SK-N-SH (cell line): ENCODE data around the gene PARVA. TPM values are rescaled to one million over a fixed set of nuclear protein-coding genes. Genes with fewer than 3 reads are reported as not detected.

ENCODE experiments used
- CTCF ChIA-PET: fragments of 300-600, 350-600 bp; formaldehyde crosslinking; extraction: SDS; loops from one replicate; lab custom pipeline; 2021; lab: Yijun Ruan, JAX
- POLR2A ChIA-PET: fragments of 350-600 bp; sonication (Branson Sonifier 250); formaldehyde crosslinking; extraction: SDS; loops from one replicate; lab custom pipeline; 2020; ENCODE audit warnings: antibody characterized with exemption, inconsistent platforms; lab: Yijun Ruan, JAX
- DNase-seq: peaks from one replicate; pipeline ENCODE4 v3.0.0; 2012
- H2AFZ ChIP-seq: fragments of 200-600 bp; sonication (generic); 2 replicates; pipeline ENCODE4 v1.8.1; 2016; ENCODE audit warnings: antibody characterized with exemption, mild to moderate bottlenecking, low read depth
- H3F3A ChIP-seq: fragments of 200-600 bp; sonication (generic); replicated peaks from 2 replicates; pipeline ENCODE3; 2016; ENCODE audit warnings: antibody characterized with exemption, mild to moderate bottlenecking; ENCODE audit not compliant: insufficient read depth
- H3K27ac ChIP-seq, 2 experiments: fragments of 200-500 bp in 1 of 2; fragments of 200-600 bp in 1 of 2; sonication (Bioruptor generic) in 1 of 2; sonication (generic), shearing (Covaris generic) in 1 of 2; 2 replicates each; pipeline versions ENCODE4 v1.5.1 to v1.6.1; 2014 to 2016; ENCODE audit warnings: low read depth in 2 of 2, inconsistent platforms in 1 of 2, low read length in 1 of 2, mild to moderate bottlenecking in 1 of 2, mixed read lengths in 1 of 2
- H3K27me3 ChIP-seq: fragments of 200-600 bp; sonication (generic), shearing (Covaris generic); 2 replicates; pipeline ENCODE4 v1.6.1; 2016; ENCODE audit warnings: mixed run types; ENCODE audit not compliant: insufficient read depth
- H3K36me3 ChIP-seq, 2 experiments: fragments of 200-500 bp in 1 of 2; fragments of 200-600 bp in 1 of 2; sonication (Bioruptor generic) in 1 of 2; sonication (generic) in 1 of 2; replicated peaks in 1 of 2; 2 replicates each; pipeline versions ENCODE3 to v1.5.1; 2014 to 2016; ENCODE audit warnings: low read length in 1 of 2, mild to moderate bottlenecking in 1 of 2; ENCODE audit not compliant: insufficient read depth in 2 of 2, control insufficient read depth in 1 of 2
- H3K4me1 ChIP-seq, 2 experiments: fragments of 200-500 bp in 1 of 2; fragments of 200-600 bp in 1 of 2; sonication (Bioruptor generic) in 1 of 2; sonication (generic), shearing (Covaris generic) in 1 of 2; 2 replicates each; pipeline versions ENCODE4 v1.5.1 to v1.6.1; 2014 to 2016; ENCODE audit warnings: low read depth in 1 of 2, low read length in 1 of 2, mixed run types in 1 of 2; ENCODE audit not compliant: insufficient read depth in 2 of 2, control insufficient read depth in 1 of 2
- H3K4me2 ChIP-seq: fragments of 200-600 bp; sonication (generic), shearing (Covaris generic); 2 replicates; pipeline ENCODE4 v1.6.1; 2017; ENCODE audit warnings: mixed run types
- H3K4me3 ChIP-seq, 2 experiments: fragments of 200-500 bp in 1 of 2; fragments of 200-600 bp in 1 of 2; sonication (Bioruptor generic) in 1 of 2; sonication (generic), shearing (Covaris generic) in 1 of 2; 2 replicates each; pipeline versions ENCODE4 v1.5.1 to v1.8.1; 2014 to 2016; ENCODE audit warnings: low read depth in 2 of 2, inconsistent platforms in 1 of 2, low read length in 1 of 2, mild to moderate bottlenecking in 1 of 2, mixed read lengths in 1 of 2, moderate library complexity in 1 of 2
- H3K79me2 ChIP-seq: fragments of 200-600 bp; sonication (generic); 2 replicates; pipeline ENCODE4 v1.8.1; 2017; ENCODE audit warnings: mild to moderate bottlenecking; ENCODE audit not compliant: insufficient read depth
- H3K9ac ChIP-seq: fragments of 200-600 bp; sonication (generic); 2 replicates; pipeline ENCODE4 v1.6.1; 2017; ENCODE audit warnings: mixed run types
- H3K9me2 ChIP-seq: fragments of 200-600 bp; sonication (generic); 2 replicates; pipeline ENCODE4 v1.6.1; 2017; ENCODE audit warnings: mixed run types
- H3K9me3 ChIP-seq: fragments of 200-600 bp; sonication (generic); 2 replicates; pipeline ENCODE4 v1.6.1; 2017; ENCODE audit warnings: mixed run types, mild to moderate bottlenecking, moderate library complexity
- H4K20me1 ChIP-seq: fragments of 200-600 bp; sonication (generic); 2 replicates; pipeline ENCODE4 v1.6.1; 2017; ENCODE audit warnings: mild to moderate bottlenecking, mixed run types; ENCODE audit not compliant: insufficient read depth
- CTCF ChIP-seq: fragments of 200-600 bp; sonication (generic); IDR thresholded peaks from 2 replicates; pipeline ENCODE4 v1.6.1; 2017; ENCODE audit warnings: antibody characterized with exemption, mild to moderate bottlenecking, moderate library complexity
- ELF1 ChIP-seq: IDR thresholded peaks from 2 replicates; pipeline ENCODE4 v1.4.0; 2012
- FOXM1 ChIP-seq: IDR thresholded peaks from 2 replicates; pipeline ENCODE4 v1.4.0; 2012; ENCODE audit warnings: low read depth, mild to moderate bottlenecking
- GABPA ChIP-seq: IDR thresholded peaks from 2 replicates; pipeline ENCODE4 v1.4.0; 2012; ENCODE audit warnings: low read depth, mild to moderate bottlenecking
- GATA2 ChIP-seq: sonication (generic); formaldehyde crosslinking; IDR thresholded peaks from 2 replicates; pipeline ENCODE4 v1.5.0; 2020; ENCODE audit warnings: mild to moderate bottlenecking, missing genetic modification reagents
- MXI1 ChIP-seq: IDR thresholded peaks from 2 replicates; pipeline ENCODE4 v1.6.1; 2012; ENCODE audit warnings: mild to moderate bottlenecking, low read depth, low read length, improper control_type of control experiment
- NFIC ChIP-seq: IDR thresholded peaks from 2 replicates; pipeline ENCODE4 v1.4.0; 2012; ENCODE audit warnings: borderline replicate concordance
- NRF1 ChIP-seq: IDR thresholded peaks from 2 replicates; pipeline ENCODE4 v1.6.1; 2012; ENCODE audit warnings: low read depth, mild to moderate bottlenecking, low read length
- PBX3 ChIP-seq: IDR thresholded peaks from 2 replicates; pipeline ENCODE4; 2012
- POLR2AphosphoS5 ChIP-seq: IDR thresholded peaks from 2 replicates; pipeline ENCODE4 v1.6.1; 2012; ENCODE audit warnings: low read depth, low read length
- RAD21 ChIP-seq: IDR thresholded peaks from 2 replicates; pipeline ENCODE4 v1.6.1; 2012; ENCODE audit warnings: mild to moderate bottlenecking, low read length
- RFX5 ChIP-seq: IDR thresholded peaks from 2 replicates; pipeline ENCODE4 v1.6.1; 2012; ENCODE audit warnings: mild to moderate bottlenecking, improper control_type of control experiment, low read length
- SIN3A ChIP-seq: IDR thresholded peaks from 2 replicates; pipeline ENCODE4 v1.6.1; 2012; ENCODE audit warnings: low read depth, mild to moderate bottlenecking, low read length, moderate library complexity, borderline replicate concordance
- SMC3 ChIP-seq: IDR thresholded peaks from 2 replicates; pipeline ENCODE4 v1.6.1; 2012; ENCODE audit warnings: low read depth, low read length, improper control_type of control experiment
- TAF1 ChIP-seq: IDR thresholded peaks from 2 replicates; pipeline ENCODE4 v1.6.1; 2012; ENCODE audit warnings: low read depth, mild to moderate bottlenecking, low read length, moderate library complexity, borderline replicate concordance
- USF2 ChIP-seq: fragments of 150-350 bp; IDR thresholded peaks from 2 replicates; pipeline ENCODE4 v1.6.1; 2017; ENCODE audit warnings: antibody characterized with exemption, low read length, low read depth, borderline replicate concordance
- WGBS: methylation state at CpG from one replicate; pipeline ENCODE4 v1.1.6; 2017; ENCODE audit warnings: low lambda C conversion rate; 5-methylcytosine and 5-hydroxymethylcytosine counted together
- polyA plus RNA-seq, 3 experiments: library from polyadenylated mRNA; depleted of rRNA; stranded (reverse); fragments of >200 nt; gene quantifications; 2 replicates each; pipeline ENCODE4 v1.2.3, GENCODE V29; 2012
- TF ChIP-seq, protein P1 (sequence below): IDR thresholded peaks from 2 replicates; pipeline ENCODE4 v1.4.0; 2012; ENCODE audit warnings: low read depth, borderline replicate concordance
- TF ChIP-seq, protein P2 (sequence below): IDR thresholded peaks from 2 replicates; pipeline ENCODE4 v1.4.0; 2012; ENCODE audit warnings: low read depth

The PARVA gene
- polyA plus RNA-seq, 1 of the 3 experiments (the other 2 are of a cell fraction): 27.6 TPM

DNA sequence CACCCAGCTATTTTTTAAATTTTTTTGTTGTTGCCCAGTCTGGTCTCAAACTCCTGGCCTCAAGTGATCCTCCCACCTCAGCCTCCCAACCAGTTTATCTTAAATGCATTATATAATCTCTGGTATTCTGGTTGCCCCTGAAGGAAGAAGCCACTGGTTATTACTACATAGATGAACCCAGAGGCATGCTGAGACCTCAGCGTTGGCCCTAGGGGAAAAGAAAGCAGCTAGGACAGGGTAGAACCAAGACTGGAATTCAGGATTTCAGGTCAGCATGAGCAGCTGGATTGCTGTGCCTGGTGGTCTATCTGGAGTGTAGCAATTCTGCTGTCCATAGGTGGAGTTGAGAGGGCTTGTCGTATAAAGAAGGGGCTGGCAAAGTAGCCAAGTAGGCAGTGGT is 67.2 kb downstream of the PARVA start:
- 81% methylated on average over 2 of the region's 2 CpGs for WGBS

DNA sequence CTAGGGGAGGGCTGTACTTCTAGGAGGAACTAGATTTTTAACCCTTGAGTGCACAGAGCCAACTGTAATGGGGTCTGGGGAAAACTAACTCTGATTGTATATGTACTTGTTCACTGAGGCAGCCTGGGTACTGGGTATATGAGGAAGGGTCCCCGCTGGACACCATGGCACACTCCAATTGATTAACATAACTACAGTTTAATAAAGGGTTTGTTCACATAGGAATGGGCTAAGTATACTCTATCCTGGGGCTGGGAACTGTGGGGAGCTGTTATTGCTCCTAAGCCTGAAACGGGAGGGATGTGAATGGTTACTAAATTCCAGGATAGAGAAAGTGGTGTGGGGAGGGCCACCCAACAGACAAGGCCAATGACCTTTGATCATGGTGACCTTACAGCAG is 67.6 kb downstream of the PARVA start:
- WGBS: 86% methylated on average over 2 of the region's 2 CpGs
- Histone ChIP-seq H2AFZ (no peak overlapping the region), H3K9me2 (no peaks in the 10 kb centered on the region), H3K79me2 (peaks cover 61% of the 10 kb centered on the region), H3F3A (peaks cover 11% of the 10 kb centered on the region), H3K27ac (no peak overlapping the region), H3K36me3 (peaks cover 0 to 2% of the 10 kb centered on the region in 2 experiments), H3K9me3 (no peaks in the 10 kb centered on the region), H4K20me1 (peaks cover 19% of the 10 kb centered on the region; the same call in 1 of the 2 replicates), H3K27me3 (no peaks in the 10 kb centered on the region), H3K9ac (no peak overlapping the region), H3K4me2 (no peak overlapping the region), H3K4me1 (peaks cover 0 to 15% of the 10 kb centered on the region in 2 experiments; a peak in 3 of 4 replicates), H3K4me3 (no peak overlapping the region)
- ChIA-PET CTCF (interaction anchor here (1.2 kb wide), 1 partner anchor 156 kb away, joined by 3 read pairs; no protein-coding TSS in a partner anchor), POLR2A (no interaction called here)
- TF ChIP-seq USF2 (no peak), ELF1 (no peak), RFX5 (no peak), MXI1 (no peak), SIN3A (no peak), RAD21 (no peak), POLR2AphosphoS5 (no peak), SMC3 (no peak), TAF1 (no peak)
- TF ChIP-seq, protein P1, sequence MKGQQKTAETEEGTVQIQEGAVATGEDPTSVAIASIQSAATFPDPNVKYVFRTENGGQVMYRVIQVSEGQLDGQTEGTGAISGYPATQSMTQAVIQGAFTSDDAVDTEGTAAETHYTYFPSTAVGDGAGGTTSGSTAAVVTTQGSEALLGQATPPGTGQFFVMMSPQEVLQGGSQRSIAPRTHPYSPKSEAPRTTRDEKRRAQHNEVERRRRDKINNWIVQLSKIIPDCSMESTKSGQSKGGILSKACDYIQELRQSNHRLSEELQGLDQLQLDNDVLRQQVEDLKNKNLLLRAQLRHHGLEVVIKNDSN: no peak
- DNase-seq: no peak

More for the DNA sequence above, 67.2 kb downstream of the PARVA start:
- Histone ChIP-seq H3K4me1 (peaks cover 0 to 15% of the 10 kb centered on the region in 2 experiments; a peak in 3 of 4 replicates), H3K4me2 (no peak overlapping the region), H3K9me2 (no peaks in the 10 kb centered on the region), H2AFZ (no peak overlapping the region), H4K20me1 (peaks cover 19% of the 10 kb centered on the region; the same call in 1 of the 2 replicates), H3K9me3 (no peaks in the 10 kb centered on the region), H3K27ac (no peak overlapping the region), H3K36me3 (peaks cover 0 to 2% of the 10 kb centered on the region in 2 experiments), H3F3A (peaks cover 11% of the 10 kb centered on the region), H3K4me3 (no peak overlapping the region), H3K27me3 (no peaks in the 10 kb centered on the region), H3K79me2 (peaks cover 65% of the 10 kb centered on the region), H3K9ac (no peak overlapping the region)
- ChIA-PET CTCF (no interaction called here), POLR2A (no interaction called here)
- TF ChIP-seq, protein P2, sequence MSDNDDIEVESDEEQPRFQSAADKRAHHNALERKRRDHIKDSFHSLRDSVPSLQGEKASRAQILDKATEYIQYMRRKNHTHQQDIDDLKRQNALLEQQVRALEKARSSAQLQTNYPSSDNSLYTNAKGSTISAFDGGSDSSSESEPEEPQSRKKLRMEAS: no peak
- TF ChIP-seq NRF1 (no peak), FOXM1 (no peak), GATA2 (CRISPR knock-in tag) (no peak), PBX3 (no peak), RAD21 (no peak), GABPA (no peak), NFIC (no peak), CTCF (no peak), TAF1 (no peak)
- no peak for DNase-seq
